Pancreas (tissue), 10 donors: ENCODE results near the gene ADNP2. TPM values are rescaled to one million over a fixed set of nuclear protein-coding genes. Genes with fewer than 3 reads are reported as not detected.

Experiments
- ATAC-seq, 4 donors: fragments of 200-7000 bp; cut with Tn5 transposase; one replicate each; pipeline versions ENCODE4 v1.8.0 to v1.9.1; 2020; ENCODE audit warnings: mild to moderate bottlenecking in 4 of 4, moderate library complexity in 4 of 4
- DNase-seq, 6 donors: peaks; one replicate each; pipeline ENCODE4 v3.0.0-alpha.2; 2020
- FAIRE-seq: peaks from 2 replicates; lab custom pipeline; 2012; peaks lifted over from hg19 to GRCh38; lab: Jason Lieb, UNC
- H3K27ac ChIP-seq, 4 donors: fragments of 200-600 bp; sonication (generic); 1 replicate in 3 of 4; 2 replicates in 1 of 4; pipeline versions ENCODE4 v1.5.0 to v1.8.0; 2020
- H3K27me3 ChIP-seq, 4 donors: fragments of 200-600 bp; one replicate each; pipeline ENCODE4 v1.8.0; 2021
- H3K36me3 ChIP-seq, 3 donors: fragments of 200-600 bp; sonication (generic) in 1 of 3; one replicate each; pipeline versions ENCODE4 v1.5.0 to v1.8.0; 2020 to 2021
- H3K4me1 ChIP-seq, 3 donors: fragments of 200-600 bp; one replicate each; pipeline ENCODE4 v1.8.0; 2021
- H3K4me3 ChIP-seq, 4 donors: fragments of 200-600 bp; sonication (generic) in 2 of 4; one replicate each; pipeline versions ENCODE4 v1.5.0 to v1.8.0; 2020 to 2021
- H3K9me3 ChIP-seq, 4 donors: fragments of 200-600 bp; one replicate each; pipeline ENCODE4 v1.8.0; 2021
- CTCF ChIP-seq, 4 donors: fragments of 200-600 bp; sonication (generic) in 3 of 4; IDR thresholded peaks; one replicate each; pipeline versions ENCODE4 v1.5.0 to v1.8.0; 2021; ENCODE audit warnings: antibody characterized with exemption in 4 of 4
- WGBS, 2 donors: extraction: QIAGEN DNeasy Blood & Tissue Kit; methylation state at CpG; one replicate each; pipeline ENCODE4 v1.1.7; 2013; 5-methylcytosine and 5-hydroxymethylcytosine counted together
- intact Hi-C, 3 donors: fragments of 100-400 bp; cut with DNase I; formaldehyde crosslinking; loops; one replicate each; pipeline versions ENCODE4 v1.11.1 to v1.14.2; 2022
- polyA plus RNA-seq, 2 donors: library from polyadenylated mRNA; stranded (reverse); fragments of 200-250 nt; gene quantifications; one replicate each; pipeline ENCODE4 v1.2.3, GENCODE V29; 2013
- total RNA-seq, 6 donors: library from RNA; stranded (reverse); fragmentation: NEBNext Ultra II Directional in 4 of 6; extraction: Animal tissue kit (Norgen Biotek cat#: 25700) in 4 of 6; gene quantifications; one replicate each; pipeline versions ENCODE4 v1.2.1 to v1.2.4, GENCODE V29; 2021 to 2023
- donor health status: healthy with polysubstance abuse.
- donor health status: DM: no; HTN: no; CAD: no; lungs with moderate emphysema.
- donor health status: DM: no; HTN: no; CAD: no.
- donor health status: control.
- donor health status: control.
- donor health status: Bipolar disorder and iron deficiency.
- donor health status: DM: yes; HTN: yes; CAD: no.
- donor health status: DM: no; HTN: no; CAD: no.
- donor health status: DM: no; HTN: no; CAD: no.
- donor health status: DM: yes; HTN: yes; CAD: no.

ADNP2 gene
- total and polyA plus RNA-seq, 8 donors: 4.2 to 8.4 (median 6.9) TPM

- ATAC-seq (no peak), FAIRE-seq (no peak), DNase-seq (no peak)
- Histone ChIP-seq H3K9me3 (no peaks in the 10 kb centered on the region), H3K36me3 (peaks cover 0 to 7% (median 0%) of the 10 kb centered on the region in 3 donors), H3K4me3 (no peak overlapping the region), H3K4me1 (no peaks in the 10 kb centered on the region), H3K27me3 (no peaks in the 10 kb centered on the region), H3K27ac (no peak overlapping the region)
- intact Hi-C loops: no loop called here
- no peak for TF ChIP-seq CTCF (IDR thresholded peaks at IDR 0.05)
Measured at GRCh38 chr18:80124131-80124530, 15.1 kb downstream of the ADNP2 start.

- intact Hi-C loops: no loop called here
- 94 to 98% methylated on average over 9 of the region's 9 CpGs for WGBS, 2 donors
- Histone ChIP-seq H3K9me3 (no peaks in the 10 kb centered on the region), H3K4me3 (no peak overlapping the region), H3K27ac (no peak overlapping the region), H3K36me3 (no peaks in the 10 kb centered on the region), H3K4me1 (no peaks in the 10 kb centered on the region), H3K27me3 (no peaks in the 10 kb centered on the region)
- DNase-seq (no peak), FAIRE-seq (no peak), ATAC-seq (no peak)
- no peak for TF ChIP-seq CTCF (IDR thresholded peaks at IDR 0.05)
Measured at GRCh38 chr18:80126797-80127196, 17.7 kb downstream of the ADNP2 start.

GRCh38 chr18:80127635-80128034 lies 18.6 kb downstream of the ADNP2 start:
- TF ChIP-seq CTCF (IDR thresholded peaks at IDR 0.05): no peak
- no peaks in the 10 kb centered on the region for H3K4me1 ChIP-seq
- ATAC-seq: no peak
- H3K27me3 ChIP-seq: no peaks in the 10 kb centered on the region
- FAIRE-seq: no peak
- no peak overlapping the region for H3K4me3 ChIP-seq
- H3K27ac ChIP-seq: no peak overlapping the region
- WGBS, 2 donors: 95 to 100% methylated on average over 1 of the region's 1 CpG
- intact Hi-C loops: no loop called here
- no peaks in the 10 kb centered on the region for H3K36me3 ChIP-seq
- DNase-seq: no peak
- no peaks in the 10 kb centered on the region for H3K9me3 ChIP-seq

- ATAC-seq: no peak
- intact Hi-C loops: no loop called here
- H3K27ac ChIP-seq: no peak overlapping the region
Measured at GRCh38 chr18:80129672-80130367, 20.8 kb downstream of the ADNP2 start.

More at GRCh38 chr18:80129672-80130367, 20.8 kb downstream of the ADNP2 start:
- H3K27me3 ChIP-seq: no peaks in the 10 kb centered on the region
- no peak overlapping the region for H3K4me3 ChIP-seq
- no peaks in the 10 kb centered on the region for H3K9me3 ChIP-seq
- no peaks in the 10 kb centered on the region for H3K36me3 ChIP-seq
- WGBS, 2 donors: 68 to 94% methylated on average over 7 of the region's 7 CpGs
- TF ChIP-seq CTCF (IDR thresholded peaks at IDR 0.05): no peak
- no peaks in the 10 kb centered on the region for H3K4me1 ChIP-seq
- no peak for FAIRE-seq
- DNase-seq: no peak
